Transverse colon (tissue), 4 donors: ENCODE data around the gene LRRC37B.

Source experiments
- POLR2A ChIP-seq: fragments of 450-650 bp; IDR thresholded peaks from one replicate; pipeline ENCODE4 v1.6.1; 2016; ENCODE audit warnings: antibody characterized with exemption, mild to moderate bottlenecking, moderate library complexity
- POLR2AphosphoS5 ChIP-seq, 3 donors: sonication (generic); formaldehyde crosslinking; IDR thresholded peaks; one replicate each; pipeline ENCODE4 v1.6.1; 2016; ENCODE audit warnings: antibody characterized with exemption in 3 of 3
- TF ChIP-seq, protein P1 (sequence below), 5 experiments: fragments of 200-600 bp in 3 of 5; fragments of 450-650 bp in 2 of 5; sonication (generic) in 3 of 5; IDR thresholded peaks; 1 replicate in 2 of 5; 2 replicates in 3 of 5; pipeline ENCODE4 v1.5.1; 2016 to 2017; ENCODE audit warnings: antibody characterized with exemption in 5 of 5, inconsistent platforms in 3 of 5, mild to moderate bottlenecking in 2 of 5, moderate library complexity in 1 of 5

DNA sequence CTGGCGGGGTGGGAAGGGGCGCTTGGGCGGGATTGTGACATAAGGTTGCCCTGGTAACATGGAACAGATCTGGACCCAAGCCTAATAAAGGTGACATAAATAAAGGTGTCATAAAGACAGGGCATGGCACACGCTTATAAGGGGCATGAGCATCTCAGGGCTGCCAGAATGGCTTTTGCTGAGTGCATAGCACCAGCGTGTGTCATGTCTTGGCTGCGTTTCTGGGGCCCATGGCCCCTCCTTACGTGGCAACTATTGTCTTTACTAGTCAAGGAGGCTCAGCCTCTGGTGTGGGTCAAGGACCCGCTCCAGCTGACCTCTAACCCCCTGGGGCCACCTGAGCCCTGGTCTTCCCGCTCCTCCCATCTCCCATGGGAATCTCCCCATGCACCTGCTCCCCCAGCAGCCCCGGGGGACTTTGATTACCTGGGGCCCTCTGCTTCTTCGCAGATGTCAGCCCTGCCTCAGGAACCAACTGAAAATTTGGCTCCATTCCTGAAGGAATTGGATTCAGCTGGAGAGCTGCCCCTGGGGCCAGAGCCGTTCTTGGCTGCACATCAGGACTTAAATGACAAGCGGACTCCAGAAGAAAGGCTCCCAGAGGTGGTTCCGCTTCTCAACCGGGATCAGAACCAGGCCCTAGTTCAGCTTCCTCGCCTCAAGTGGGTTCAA, 13.9 kb downstream of the LRRC37B start:
- TF ChIP-seq, protein P1, sequence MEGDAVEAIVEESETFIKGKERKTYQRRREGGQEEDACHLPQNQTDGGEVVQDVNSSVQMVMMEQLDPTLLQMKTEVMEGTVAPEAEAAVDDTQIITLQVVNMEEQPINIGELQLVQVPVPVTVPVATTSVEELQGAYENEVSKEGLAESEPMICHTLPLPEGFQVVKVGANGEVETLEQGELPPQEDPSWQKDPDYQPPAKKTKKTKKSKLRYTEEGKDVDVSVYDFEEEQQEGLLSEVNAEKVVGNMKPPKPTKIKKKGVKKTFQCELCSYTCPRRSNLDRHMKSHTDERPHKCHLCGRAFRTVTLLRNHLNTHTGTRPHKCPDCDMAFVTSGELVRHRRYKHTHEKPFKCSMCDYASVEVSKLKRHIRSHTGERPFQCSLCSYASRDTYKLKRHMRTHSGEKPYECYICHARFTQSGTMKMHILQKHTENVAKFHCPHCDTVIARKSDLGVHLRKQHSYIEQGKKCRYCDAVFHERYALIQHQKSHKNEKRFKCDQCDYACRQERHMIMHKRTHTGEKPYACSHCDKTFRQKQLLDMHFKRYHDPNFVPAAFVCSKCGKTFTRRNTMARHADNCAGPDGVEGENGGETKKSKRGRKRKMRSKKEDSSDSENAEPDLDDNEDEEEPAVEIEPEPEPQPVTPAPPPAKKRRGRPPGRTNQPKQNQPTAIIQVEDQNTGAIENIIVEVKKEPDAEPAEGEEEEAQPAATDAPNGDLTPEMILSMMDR (IDR thresholded peaks at IDR 0.05): no peak
- no peak for TF ChIP-seq POLR2A
- no peak for TF ChIP-seq POLR2AphosphoS5 (IDR thresholded peaks at IDR 0.05)
